CD14-positive monocyte (primary cell): ENCODE data around the gene FGFR3. TPM values are rescaled to one million over a fixed set of nuclear protein-coding genes. Genes with fewer than 3 reads are reported as not detected.

Source experiments
- DNase-seq, 3 donors: peaks; one replicate each; pipeline ENCODE4 v3.0.0-alpha.2; 2011 to 2022
- H2AFZ ChIP-seq: 2 replicates; pipeline ENCODE4 v1.6.0; 2012; ENCODE audit warnings: mild to moderate bottlenecking, low read depth, low read length, inconsistent platforms; ENCODE audit not compliant: insufficient read depth, poor library complexity, severe bottlenecking
- H3K27ac ChIP-seq, 2 donors: 1 replicate in 1 of 2; 2 replicates in 1 of 2; pipeline ENCODE4 v1.5.1; 2012 to 2013; ENCODE audit warnings: low read length in 2 of 2, control low read depth in 1 of 2, inconsistent platforms in 1 of 2, low read depth in 1 of 2, mild to moderate bottlenecking in 1 of 2
- H3K27me3 ChIP-seq, 2 donors: one replicate each; pipeline versions ENCODE4 v1.6.0 to v1.6.1; 2011 to 2013; ENCODE audit warnings: low read length in 2 of 2; ENCODE audit not compliant: control insufficient read depth in 2 of 2, insufficient read depth in 2 of 2
- H3K36me3 ChIP-seq, 2 donors: replicated peaks in 1 of 2; 1 replicate in 1 of 2; 2 replicates in 1 of 2; pipeline versions ENCODE4 v1.5.1 to v1.6.1; 2012 to 2013; ENCODE audit warnings: low read length in 2 of 2, control low read depth in 1 of 2, inconsistent platforms in 1 of 2, mild to moderate bottlenecking in 1 of 2; ENCODE audit not compliant: insufficient read depth in 2 of 2, control insufficient read depth in 1 of 2
- H3K4me1 ChIP-seq, 2 donors: 1 replicate in 1 of 2; 2 replicates in 1 of 2; pipeline versions ENCODE4 v1.5.1 to v1.6.1; 2012 to 2013; ENCODE audit warnings: low read length in 2 of 2, control low read depth in 1 of 2, inconsistent platforms in 1 of 2, mild to moderate bottlenecking in 1 of 2, moderate library complexity in 1 of 2; ENCODE audit not compliant: insufficient read depth in 2 of 2, control insufficient read depth in 1 of 2
- H3K4me2 ChIP-seq: replicated peaks from 2 replicates; pipeline ENCODE3; 2012; ENCODE audit warnings: low read length, moderate library complexity, mild to moderate bottlenecking; ENCODE audit not compliant: poor library complexity, severe bottlenecking; ENCODE audit errors: extremely low read depth
- H3K4me3 ChIP-seq, 3 experiments: fragments of 200-600 bp in 1 of 3; sonication (generic) in 1 of 3; replicated peaks in 1 of 3; 1 replicate in 2 of 3; 2 replicates in 1 of 3; pipeline ENCODE4 v1.5.1; 2011 to 2013; ENCODE audit warnings: low read length in 3 of 3, mild to moderate bottlenecking in 3 of 3, control low read depth in 2 of 3, low read depth in 2 of 3, inconsistent platforms in 1 of 3, moderate library complexity in 1 of 3
- H3K79me2 ChIP-seq: 2 replicates; pipeline ENCODE4 v1.6.0; 2012; ENCODE audit warnings: mild to moderate bottlenecking, control low read depth, inconsistent platforms, low read length, moderate library complexity; ENCODE audit not compliant: insufficient read depth
- H3K9ac ChIP-seq: 2 replicates; pipeline ENCODE4 v1.6.0; 2017; ENCODE audit warnings: low read length, mild to moderate bottlenecking; ENCODE audit not compliant: insufficient read depth, poor library complexity, severe bottlenecking
- H3K9me3 ChIP-seq, 2 donors: replicated peaks in 1 of 2; 1 replicate in 1 of 2; 2 replicates in 1 of 2; pipeline versions ENCODE4 v1.5.1 to v1.6.1; 2012 to 2013; ENCODE audit warnings: low read length in 2 of 2, control low read depth in 1 of 2; ENCODE audit not compliant: control insufficient read depth in 1 of 2, insufficient read depth in 1 of 2
- H4K20me1 ChIP-seq: 2 replicates; pipeline ENCODE4 v1.6.0; 2012; ENCODE audit warnings: mild to moderate bottlenecking, low read length, control low read depth, moderate library complexity; ENCODE audit not compliant: insufficient read depth
- H3K27ac Mint-ChIP-seq, 7 donors: one replicate each; pipeline ENCODE4 v1.8.0; 2020; ENCODE audit warnings: mild to moderate bottlenecking in 7 of 7, mixed read lengths in 7 of 7, moderate library complexity in 6 of 7, inconsistent platforms in 2 of 7
- H3K27me3 Mint-ChIP-seq, 3 donors: one replicate each; pipeline ENCODE4 v1.8.0; 2021 to 2022; ENCODE audit warnings: low read depth in 3 of 3, mild to moderate bottlenecking in 3 of 3, mixed read lengths in 3 of 3, moderate library complexity in 3 of 3, inconsistent platforms in 1 of 3
- H3K36me3 Mint-ChIP-seq, 2 donors: one replicate each; pipeline ENCODE4 v1.8.0; 2020; ENCODE audit warnings: mixed read lengths in 2 of 2, inconsistent platforms in 1 of 2, mild to moderate bottlenecking in 1 of 2
- H3K4me1 Mint-ChIP-seq: one replicate; pipeline ENCODE4 v1.8.0; 2020; ENCODE audit warnings: mild to moderate bottlenecking, mixed read lengths
- H3K4me3 Mint-ChIP-seq, 2 donors: one replicate each; pipeline ENCODE4 v1.8.0; 2020; ENCODE audit warnings: mild to moderate bottlenecking in 2 of 2, mixed read lengths in 2 of 2, moderate library complexity in 1 of 2
- H3K9me3 Mint-ChIP-seq, 7 donors: one replicate each; pipeline ENCODE4 v1.8.0; 2020 to 2022; ENCODE audit warnings: mixed read lengths in 7 of 7, mild to moderate bottlenecking in 6 of 7, moderate library complexity in 6 of 7, inconsistent platforms in 2 of 7
- CTCF ChIP-seq: fragments of 200-600 bp; IDR thresholded peaks from one replicate; pipeline ENCODE4 v1.8.0; 2022; ENCODE audit warnings: antibody characterized with exemption, mild to moderate bottlenecking
- WGBS: methylation state at CpG from one replicate; pipeline ENCODE4 v1.1.5; 2013; ENCODE audit warnings: missing lambda C conversion rate; ENCODE audit not compliant: insufficient coverage; 5-methylcytosine and 5-hydroxymethylcytosine counted together
- intact Hi-C, 2 donors: fragments of 100-400 bp; cut with micrococcal nuclease; formaldehyde crosslinking; loops; one replicate each; pipeline versions ENCODE4 v1.15.0 to v1.15.1; 2023
- polyA plus RNA-seq, 3 donors: library from polyadenylated mRNA; depleted of rRNA in 1 of 3; unstranded in 2 of 3; stranded (reverse) in 1 of 3; fragments of 300-500 nt in 2 of 3; fragments of >200 nt in 1 of 3; fragmentation: Illumina TruSeq in 2 of 3; gene quantifications; 1 replicate in 2 of 3; 2 replicates in 1 of 3; pipeline ENCODE4 v1.2.3, GENCODE V29; 2012 to 2021

The FGFR3 gene
- polyA plus RNA-seq, 3 donors: 0.07 TPM; not detected in 2

DNA sequence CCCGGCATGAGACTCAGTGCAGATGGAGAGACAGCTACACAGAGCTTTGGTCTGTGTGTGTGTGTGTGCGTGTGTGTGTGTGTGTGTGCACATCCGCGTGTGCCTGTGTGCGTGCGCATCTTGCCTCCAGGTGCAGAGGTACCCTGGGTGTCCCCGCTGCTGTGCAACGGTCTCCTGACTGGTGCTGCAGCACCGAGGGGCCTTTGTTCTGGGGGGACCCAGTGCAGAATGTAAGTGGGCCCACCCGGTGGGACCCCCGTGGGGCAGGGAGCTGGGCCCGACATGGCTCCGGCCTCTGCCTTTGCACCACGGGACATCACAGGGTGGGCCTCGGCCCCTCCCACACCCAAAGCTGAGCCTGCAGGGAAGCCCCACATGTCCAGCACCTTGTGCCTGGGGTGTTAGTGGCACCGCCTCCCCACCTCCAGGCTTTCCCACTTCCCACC, 14.3 kb downstream of the FGFR3 start:
- 91% methylated on average over 14 of the region's 16 CpGs for WGBS
- Mint-ChIP-seq H3K4me3 (no peak overlapping the region), H3K4me1 (peaks cover under 1% of the 10 kb centered on the region), H3K9me3 (peaks cover 0 to 6% (median 0%) of the 10 kb centered on the region in 7 donors), H3K36me3 (peaks cover under 1 to 10% of the 10 kb centered on the region in 2 donors), H3K27ac (no peak overlapping the region), H3K27me3 (peaks cover 0 to 8% (median 6%) of the 10 kb centered on the region in 3 donors)
- H3K27me3 ChIP-seq: no peaks in the 10 kb centered on the region
- DNase-seq: no peak
- intact Hi-C loops: loop anchor here in 1 of 2 donors (5.0 kb wide), 1 partner anchor 55 kb away; no protein-coding TSS in a partner anchor
- no peaks in the 10 kb centered on the region for H3K79me2 ChIP-seq
- H3K4me1 ChIP-seq: no peaks in the 10 kb centered on the region
- H4K20me1 ChIP-seq: peaks cover 9% of the 10 kb centered on the region
- H3K27ac ChIP-seq: no peak overlapping the region
- H3K36me3 ChIP-seq: peaks cover 0 to under 1% of the 10 kb centered on the region in 2 donors
- H3K4me3 ChIP-seq: no peak overlapping the region
- no peak overlapping the region for H3K9ac ChIP-seq
- H3K9me3 ChIP-seq: no peaks in the 10 kb centered on the region
- no peak for TF ChIP-seq CTCF
- no peak overlapping the region for H3K4me2 ChIP-seq
- no peak overlapping the region for H2AFZ ChIP-seq

DNA sequence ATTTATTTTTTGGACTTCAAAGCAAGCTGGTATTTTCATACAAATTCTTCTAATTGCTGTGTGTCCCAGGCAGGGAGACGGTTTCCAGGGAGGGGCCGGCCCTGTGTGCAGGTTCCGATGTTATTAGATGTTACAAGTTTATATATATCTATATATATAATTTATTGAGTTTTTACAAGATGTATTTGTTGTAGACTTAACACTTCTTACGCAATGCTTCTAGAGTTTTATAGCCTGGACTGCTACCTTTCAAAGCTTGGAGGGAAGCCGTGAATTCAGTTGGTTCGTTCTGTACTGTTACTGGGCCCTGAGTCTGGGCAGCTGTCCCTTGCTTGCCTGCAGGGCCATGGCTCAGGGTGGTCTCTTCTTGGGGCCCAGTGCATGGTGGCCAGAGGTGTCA, 15.3 kb downstream of the FGFR3 start:
- H3K4me3 Mint-ChIP-seq: no peak overlapping the region
- H3K4me1 Mint-ChIP-seq: no peaks in the 10 kb centered on the region
- Histone ChIP-seq H3K4me3 (no peak overlapping the region), H3K27ac (no peak overlapping the region), H3K9ac (no peak overlapping the region), H3K4me1 (no peaks in the 10 kb centered on the region), H4K20me1 (peaks cover 9% of the 10 kb centered on the region), H3K79me2 (no peaks in the 10 kb centered on the region), H2AFZ (no peak overlapping the region), H3K4me2 (no peak overlapping the region), H3K36me3 (peaks cover 5 to 11% of the 10 kb centered on the region in 2 donors), H3K27me3 (no peaks in the 10 kb centered on the region), H3K9me3 (no peaks in the 10 kb centered on the region)
- peaks cover 0 to 2% (median 0%) of the 10 kb centered on the region in 7 donors for H3K9me3 Mint-ChIP-seq
- no peak overlapping the region for H3K27ac Mint-ChIP-seq
- no peak for TF ChIP-seq CTCF
- intact Hi-C loops: loop anchor here in 1 of 2 donors (5.0 kb wide), 1 partner anchor 56 kb away; no protein-coding TSS in a partner anchor
- H3K36me3 Mint-ChIP-seq: peaks cover 5 to 19% of the 10 kb centered on the region in 2 donors
- 80% methylated on average over 2 of the region's 6 CpGs for WGBS
- DNase-seq: no peak
- peaks cover 0 to 6% (median 4%) of the 10 kb centered on the region in 3 donors for H3K27me3 Mint-ChIP-seq
